Lung (tissue), 12 donors: ENCODE measurements around the gene MYNN. TPM values are rescaled to one million over a fixed set of nuclear protein-coding genes. Genes with fewer than 3 reads are reported as not detected.

Source experiments
- ATAC-seq: fragments of 200-7000 bp; cut with Tn5 transposase; one replicate; pipeline ENCODE4 v1.9.1; 2020; ENCODE audit warnings: moderate number of reproducible peaks; ENCODE audit not compliant: insufficient read depth, low FRiP score
- DNase-seq, 3 donors: peaks; one replicate each; pipeline ENCODE4 v3.0.0-alpha.2; 2013 to 2017
- H3K27ac ChIP-seq, 2 donors: one replicate each; pipeline ENCODE4 v1.5.1; 2013; ENCODE audit warnings: mild to moderate bottlenecking in 2 of 2, moderate library complexity in 2 of 2, control low read depth in 1 of 2, inconsistent platforms in 1 of 2, low read depth in 1 of 2, low read length in 1 of 2
- H3K27me3 ChIP-seq, 3 donors: one replicate each; pipeline ENCODE4 v1.5.1; 2013; ENCODE audit warnings: low read length in 2 of 3; ENCODE audit not compliant: control insufficient read depth in 3 of 3, insufficient read depth in 3 of 3
- H3K36me3 ChIP-seq, 4 donors: one replicate each; pipeline ENCODE4 v1.5.1; 2013; ENCODE audit warnings: low read length in 4 of 4, mild to moderate bottlenecking in 1 of 4, moderate library complexity in 1 of 4; ENCODE audit not compliant: control insufficient read depth in 4 of 4, insufficient read depth in 4 of 4
- H3K4me1 ChIP-seq, 5 donors: one replicate each; pipeline ENCODE4 v1.5.1; 2013; ENCODE audit warnings: low read length in 5 of 5, mild to moderate bottlenecking in 2 of 5, moderate library complexity in 1 of 5; ENCODE audit not compliant: control insufficient read depth in 5 of 5, insufficient read depth in 5 of 5
- H3K4me3 ChIP-seq: one replicate; pipeline ENCODE4 v1.5.1; 2013; ENCODE audit warnings: mild to moderate bottlenecking, control low read depth, moderate library complexity
- H3K9ac ChIP-seq, 2 donors: one replicate each; pipeline ENCODE4 v1.5.1; 2013; ENCODE audit warnings: low read length in 2 of 2, control low read depth in 1 of 2; ENCODE audit not compliant: insufficient read depth in 1 of 2
- H3K9me3 ChIP-seq, 4 donors: one replicate each; pipeline ENCODE4 v1.5.1; 2013; ENCODE audit warnings: low read length in 3 of 4, mild to moderate bottlenecking in 1 of 4, moderate library complexity in 1 of 4; ENCODE audit not compliant: control insufficient read depth in 4 of 4, insufficient read depth in 3 of 4
- CTCF ChIP-seq: IDR thresholded peaks from 2 replicates; pipeline ENCODE4 v1.5.1; 2012; ENCODE audit warnings: mild to moderate bottlenecking; ENCODE audit errors: control extremely low read depth, extremely low read depth
- WGBS, 2 donors: extraction: QIAGEN DNeasy Blood & Tissue Kit; methylation state at CpG; one replicate each; pipeline ENCODE4 v1.1.7; 2013; 5-methylcytosine and 5-hydroxymethylcytosine counted together
- polyA plus RNA-seq, 2 donors: library from polyadenylated mRNA; stranded (reverse); fragments of 200-250 nt; gene quantifications; one replicate each; pipeline ENCODE4 v1.2.1, GENCODE V29; 2013
- total RNA-seq, 2 donors: library from RNA; depleted of rRNA in 1 of 2; stranded (reverse); fragments of >200 nt in 1 of 2; gene quantifications; one replicate each; pipeline ENCODE4 v1.2.1, GENCODE V29; 2014 to 2021
- donor health status: control.
- donor health status: control.
- donor health status: Bipolar disorder and iron deficiency.
- donor health status: healthy.
- donor health status: DM: yes; HTN: yes; CAD: no.

MYNN gene
- total and polyA plus RNA-seq, 4 donors, result 8.1 to 32.1 (median 10.0) TPM

GRCh38 chr3:169812332-169813235 is 39.4 kb downstream of the MYNN start, which contains the start of the genes LRRC34 and LRRIQ4:
Gene LRRC34, minus strand, starts transcription at chr3:169812904. Its CDS starts 356 bp downstream, at chr3:169812548.
Gene LRRIQ4, plus strand, starts transcription at chr3:169812870. Its CDS starts 9,052 bp downstream, at chr3:169821922.
- no peak for TF ChIP-seq CTCF
- Histone ChIP-seq H3K9me3 (no peaks in the 10 kb centered on the region), H3K4me3 (peak within 1 kb of the TSS; percentile 40), H3K36me3 (no peaks in the 10 kb centered on the region), H3K27ac (peak within 1 kb of the TSS; percentile 42 to 63), H3K27me3 (no peaks in the 10 kb centered on the region), H3K4me1 (peaks cover 0 to 9% (median 5%) of the 10 kb centered on the region in 5 donors), H3K9ac (peak within 1 kb of the TSS; percentile 42 to 75)
- 3 to 6% methylated on average over 48 to 56 of the region's 56 CpGs for WGBS, 2 donors
- peak; percentile 83 to 85 (median 85) for DNase-seq
- peak; percentile 85 for ATAC-seq

- Histone ChIP-seq H3K27ac (no peak overlapping the region), H3K27me3 (no peaks in the 10 kb centered on the region), H3K4me1 (peaks cover 0 to 9% (median 5%) of the 10 kb centered on the region in 5 donors), H3K4me3 (no peak overlapping the region), H3K9me3 (no peaks in the 10 kb centered on the region), H3K9ac (peak overlapping the region in 1 of 2 donors; percentile 58), H3K36me3 (no peaks in the 10 kb centered on the region)
- no peak for DNase-seq
- ATAC-seq, result no peak
- no peak for TF ChIP-seq CTCF
- 30 to 45% methylated on average over 8 of the region's 8 CpGs for WGBS, 2 donors
Measured at GRCh38 chr3:169813278-169813677, 40.1 kb downstream of the MYNN start.

- TF ChIP-seq CTCF, result no peak
- Histone ChIP-seq H3K36me3 (no peaks in the 10 kb centered on the region), H3K4me3 (no peak overlapping the region), H3K27me3 (no peaks in the 10 kb centered on the region), H3K9me3 (no peaks in the 10 kb centered on the region), H3K27ac (no peak overlapping the region), H3K4me1 (peaks cover 0 to 9% (median 5%) of the 10 kb centered on the region in 5 donors), H3K9ac (peak overlapping the region in 1 of 2 donors; percentile 40)
- ATAC-seq (no peak), DNase-seq (peak; percentile 17 to 22 (median 21))
- WGBS, 2 donors, result 58 to 62% methylated on average over 27 of the region's 27 CpGs
Measured at GRCh38 chr3:169813757-169814517, 40.7 kb downstream of the MYNN start.
